ENCODE data around the gene PLEKHH1. TPM values are rescaled to one million over a fixed set of nuclear protein-coding genes. Genes with fewer than 3 reads are reported as not detected.
A peak's percentile ranks its signal among the peaks of the same experiment; 100 is the strongest.

The PLEKHH1 gene
- total RNA-seq, 4 donors from 2014 or later, result 0.75 to 3.4 (median 2.5) TPM

DNA sequence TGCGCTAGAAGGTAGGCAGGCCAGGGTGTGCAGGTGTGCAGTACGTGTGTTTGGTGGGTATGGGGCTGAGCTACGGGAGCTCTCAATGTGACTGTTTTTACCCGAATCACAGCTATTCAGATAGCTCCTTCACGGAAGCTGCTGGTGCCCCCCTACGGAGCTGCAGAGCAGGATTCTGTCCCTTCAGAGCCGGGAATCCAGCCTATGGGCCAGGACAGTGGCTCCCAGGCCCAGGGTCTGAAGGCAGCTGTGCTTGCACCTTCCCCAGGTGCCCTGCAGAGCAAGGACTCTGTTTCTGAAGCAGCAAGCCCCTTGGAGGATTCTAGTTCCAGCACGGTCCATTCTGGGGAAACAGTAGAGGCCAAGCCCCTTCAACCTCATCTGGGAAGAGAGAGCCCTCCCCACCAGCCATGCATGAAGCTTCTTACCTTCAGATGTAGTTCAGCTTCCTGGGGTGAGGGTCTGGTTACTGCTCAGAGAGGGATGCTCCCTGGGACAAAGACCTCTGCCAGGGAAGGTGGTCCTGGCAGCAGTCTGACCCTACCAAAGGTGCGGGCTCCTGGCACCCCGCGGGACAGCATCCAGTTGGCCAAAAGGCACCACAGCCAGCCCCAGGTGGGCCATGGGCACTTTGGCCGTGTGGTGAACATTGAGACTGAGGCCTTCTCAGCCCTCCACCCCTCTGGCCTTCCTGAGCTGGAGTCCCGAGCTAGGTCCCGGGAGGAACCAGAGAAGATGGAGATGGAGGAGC is 29.1 kb downstream of the PLEKHH1 start:
- in situ Hi-C loops (cut with MboI; ENCODE audit: low sequenced_read_pairs in 4 of 4) (loop anchor here in 2 of 4 donors (10.0 kb wide), 1 partner anchor 137 kb away; no protein-coding TSS in a partner anchor), intact Hi-C loops (cut with DNase I; ENCODE audit: low total_unique reads) (no loop called here)
- H3K36me3 ChIP-seq, result no peaks in the 10 kb centered on the region
- DNase-seq, result no peak
- no peaks in the 10 kb centered on the region for H3K9me3 ChIP-seq
- TF ChIP-seq POLR2A (IDR thresholded peaks at IDR 0.05) (no peak), CTCF (IDR thresholded peaks at IDR 0.05 in 4 of 5, conservative IDR thresholded peaks at IDR 0.05 in 1 of 5) (no peak)
- no peaks in the 10 kb centered on the region for H3K27me3 ChIP-seq
- peaks cover 15 to 20% of the 10 kb centered on the region in 2 donors for H3K4me1 ChIP-seq
- no peak for ATAC-seq
- H3K27ac ChIP-seq, result no peak overlapping the region
- H3K4me3 ChIP-seq, result no peak overlapping the region

- in situ Hi-C loops (cut with MboI; ENCODE audit: low sequenced_read_pairs in 4 of 4), result loop anchor here in 2 of 4 donors (10.0 kb wide), 1 partner anchor 138 kb away; no protein-coding TSS in a partner anchor
- no peaks in the 10 kb centered on the region for H3K9me3 ChIP-seq
Observed at GRCh38 chr14:67562776-67563150, 29.7 kb downstream of the PLEKHH1 start.

GRCh38 chr14:67564236-67564635 is 31.1 kb downstream of the PLEKHH1 start:
- no peaks in the 10 kb centered on the region for H3K27me3 ChIP-seq
- in situ Hi-C loops (cut with MboI; ENCODE audit: low sequenced_read_pairs in 4 of 4) (loop anchor here in 2 of 4 donors (10.0 kb wide), 1 partner anchor 139 kb away; no protein-coding TSS in a partner anchor), intact Hi-C loops (cut with DNase I; ENCODE audit: low total_unique reads) (no loop called here)
- DNase-seq (no peak), ATAC-seq (no peak)
- TF ChIP-seq POLR2A (IDR thresholded peaks at IDR 0.05), result no peak
- no peak for TF ChIP-seq CTCF (IDR thresholded peaks at IDR 0.05 in 4 of 5, conservative IDR thresholded peaks at IDR 0.05 in 1 of 5)
- H3K4me3 ChIP-seq, result no peak overlapping the region
- peaks cover 7 to 10% of the 10 kb centered on the region in 2 donors for H3K4me1 ChIP-seq
- no peaks in the 10 kb centered on the region for H3K9me3 ChIP-seq
- H3K27ac ChIP-seq, result no peak overlapping the region
- H3K36me3 ChIP-seq, result no peaks in the 10 kb centered on the region

More at GRCh38 chr14:67562776-67563150, 29.7 kb downstream of the PLEKHH1 start:
- intact Hi-C loops (cut with DNase I; ENCODE audit: low total_unique reads), result no loop called here
- Histone ChIP-seq H3K27me3 (no peaks in the 10 kb centered on the region), H3K4me3 (no peak overlapping the region), H3K27ac (no peak overlapping the region), H3K36me3 (no peaks in the 10 kb centered on the region), H3K4me1 (peaks cover 13 to 14% of the 10 kb centered on the region in 2 donors)
- TF ChIP-seq CTCF (IDR thresholded peaks at IDR 0.05 in 4 of 5, conservative IDR thresholded peaks at IDR 0.05 in 1 of 5) (no peak), POLR2A (IDR thresholded peaks at IDR 0.05) (no peak)
- ATAC-seq (no peak), DNase-seq (no peak)

GRCh38 chr14:67566908-67567307 is 33.8 kb downstream of the PLEKHH1 start:
- intact Hi-C loops (cut with DNase I; ENCODE audit: low total_unique reads), result no loop called here
- Histone ChIP-seq H3K27ac (peak overlapping the region in 2 of 4 donors; percentile 9 to 64), H3K4me1 (peaks cover 7 to 10% of the 10 kb centered on the region in 2 donors), H3K27me3 (no peaks in the 10 kb centered on the region), H3K36me3 (no peaks in the 10 kb centered on the region), H3K9me3 (no peaks in the 10 kb centered on the region), H3K4me3 (no peak overlapping the region)
- TF ChIP-seq CTCF (IDR thresholded peaks at IDR 0.05 in 4 of 5, conservative IDR thresholded peaks at IDR 0.05 in 1 of 5) (no peak), POLR2A (IDR thresholded peaks at IDR 0.05) (no peak)
- ATAC-seq (peak; percentile 67 to 77), DNase-seq (peak; percentile 47 to 65)
- in situ Hi-C loops (cut with MboI; ENCODE audit: low sequenced_read_pairs in 4 of 4), result loop anchor here in 3 of 4 donors (5.0 to 10.0 kb wide), 3 partner anchors 40 to 142 kb away; no protein-coding TSS in a partner anchor
